ENCODE results near the gene CDK17. TPM values are rescaled to one million over a fixed set of nuclear protein-coding genes. Genes with fewer than 3 reads are reported as not detected.
"Not testable (repeated sequence)": the region's sequence is repeated elsewhere in the genome, so short reads cannot be mapped to it uniquely, and the experiment has no call there.

CDK17 gene
- total RNA-seq, 1 donor from 2014 or later: 65.8 TPM

DNA sequence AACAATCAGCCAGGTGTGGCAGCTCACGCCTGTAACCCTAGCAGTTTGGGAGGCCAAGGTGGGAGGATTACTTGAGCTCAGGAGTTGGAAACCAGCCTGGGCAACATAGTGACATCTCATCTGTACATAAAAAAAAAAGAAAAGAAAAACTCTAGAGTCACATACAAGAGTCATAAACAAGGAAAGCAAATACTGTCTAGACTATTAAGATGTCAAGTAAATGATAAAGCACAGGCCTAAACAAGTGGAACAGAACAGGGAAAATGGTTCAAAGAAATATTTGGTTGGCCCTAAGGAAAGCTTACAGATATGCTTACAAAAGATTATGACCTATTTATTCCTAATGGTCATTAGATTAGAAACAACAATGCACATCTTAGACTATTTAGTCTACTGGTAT is 12.3 kb downstream of the CDK17 start:
- no peak for DNase-seq

DNA sequence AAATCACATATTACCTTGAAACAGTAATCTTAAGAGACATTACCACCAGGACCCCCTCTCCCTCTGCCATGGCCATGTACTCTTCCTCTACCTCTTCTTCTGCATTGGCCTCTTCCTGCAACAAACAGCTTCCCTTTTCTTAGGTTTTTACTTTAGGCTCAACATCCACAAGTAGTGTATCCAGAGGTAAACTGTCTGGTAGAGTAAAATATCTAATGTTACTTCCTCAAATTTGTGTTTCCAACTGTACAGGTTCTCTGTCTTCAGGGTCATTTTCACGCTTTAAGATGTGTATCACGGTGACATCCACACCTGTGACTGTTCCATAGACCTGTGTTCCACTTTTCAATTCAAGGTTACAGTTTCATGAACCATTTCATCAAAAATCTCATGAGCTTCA is 13.4 kb downstream of the CDK17 start:
- DNase-seq: no peak

DNA sequence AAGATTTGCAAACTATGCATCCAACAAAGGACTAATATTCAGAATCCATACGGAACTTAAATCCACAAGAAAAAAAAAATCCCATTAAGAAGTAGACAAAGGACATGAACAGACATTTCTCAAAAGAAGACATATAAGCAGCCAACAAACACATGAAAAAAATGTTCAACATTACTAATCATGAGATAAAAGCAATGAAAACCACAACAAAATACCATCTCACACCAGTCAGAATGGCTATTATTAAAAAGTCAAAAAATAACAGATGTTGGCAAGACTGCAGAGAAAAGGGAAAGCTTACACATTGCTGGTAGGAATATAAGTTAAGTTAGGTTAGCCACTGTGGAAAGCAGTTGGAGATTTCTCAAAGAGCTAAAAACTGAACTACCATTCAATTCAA is 16.2 kb downstream of the CDK17 start:
- no peak for DNase-seq

DNA sequence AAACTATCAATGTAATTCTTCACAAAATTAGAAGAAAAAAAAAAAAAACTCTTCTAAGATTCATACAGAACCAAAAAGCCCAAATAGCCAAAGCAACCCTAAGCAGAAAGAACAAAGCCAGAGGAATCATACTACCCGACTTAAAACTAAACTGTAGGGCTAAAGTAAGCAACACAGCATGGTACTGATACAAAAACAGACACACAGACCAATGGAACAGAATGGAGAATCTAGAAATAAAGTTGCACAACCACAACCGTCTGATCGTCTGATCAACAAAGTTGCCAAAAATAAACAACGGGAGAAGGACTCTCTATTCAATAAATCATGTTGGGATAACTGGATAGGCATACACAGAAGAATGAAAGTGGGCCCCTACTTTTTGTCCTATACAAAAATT is 16.9 kb downstream of the CDK17 start:
- no peak for DNase-seq

DNA sequence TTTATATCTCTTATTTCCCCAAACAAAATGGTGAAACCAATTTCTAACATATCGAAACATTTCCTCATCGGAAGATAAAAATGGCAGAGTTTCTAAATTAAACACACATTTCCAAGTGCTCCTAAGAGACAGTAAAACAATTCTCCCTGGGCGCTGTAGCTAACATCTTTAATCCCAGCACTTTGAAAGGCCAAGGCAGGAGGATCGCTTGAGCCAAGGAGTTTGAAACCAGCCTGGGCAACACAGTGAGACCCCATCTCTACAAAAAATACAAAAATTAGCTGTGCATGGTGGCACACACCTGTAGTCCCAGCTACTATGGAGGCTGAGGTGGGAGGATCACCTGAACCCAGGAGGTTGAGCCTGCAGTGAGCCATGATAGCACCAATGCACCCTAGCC is 20.5 kb downstream of the CDK17 start:
- not testable (repeated sequence) for DNase-seq

DNA sequence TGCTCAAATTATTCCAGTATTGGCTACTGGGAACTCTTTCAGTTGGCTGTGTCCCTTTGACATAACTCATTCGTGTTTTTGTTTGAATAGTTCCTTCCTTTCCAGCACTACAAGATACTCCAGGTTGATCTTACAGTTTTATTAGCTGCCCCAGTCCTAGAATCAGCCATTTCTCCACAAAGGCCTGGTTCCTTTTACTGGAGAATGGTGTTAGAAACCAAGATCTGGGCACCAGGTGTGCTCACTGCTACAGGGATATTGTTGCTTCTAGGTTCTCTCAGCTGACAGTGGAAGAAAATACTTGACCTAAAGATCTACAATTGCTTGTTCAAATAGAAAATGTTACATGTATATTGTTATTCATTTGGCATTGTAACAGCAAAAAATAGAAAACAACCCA is 21.9 kb downstream of the CDK17 start:
- DNase-seq: no peak

DNA sequence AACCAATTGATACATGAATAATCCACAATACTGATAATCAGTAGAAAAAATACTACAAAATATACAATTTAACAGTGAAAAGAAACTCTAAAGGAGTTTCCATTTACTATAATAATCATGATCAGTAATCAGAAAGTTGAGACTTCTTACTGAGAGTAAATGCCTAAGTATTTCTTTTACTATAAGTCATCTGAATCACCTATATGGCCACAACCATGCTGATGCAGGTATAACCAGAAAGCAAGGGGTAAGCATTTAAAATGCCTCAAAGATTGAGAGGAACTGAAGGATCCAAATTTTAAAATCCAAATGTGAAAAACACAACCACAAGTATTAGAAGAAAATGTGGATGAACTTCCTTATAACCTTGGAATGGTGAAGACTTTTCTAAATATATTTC is 23.4 kb downstream of the CDK17 start:
- DNase-seq: no peak

DNA sequence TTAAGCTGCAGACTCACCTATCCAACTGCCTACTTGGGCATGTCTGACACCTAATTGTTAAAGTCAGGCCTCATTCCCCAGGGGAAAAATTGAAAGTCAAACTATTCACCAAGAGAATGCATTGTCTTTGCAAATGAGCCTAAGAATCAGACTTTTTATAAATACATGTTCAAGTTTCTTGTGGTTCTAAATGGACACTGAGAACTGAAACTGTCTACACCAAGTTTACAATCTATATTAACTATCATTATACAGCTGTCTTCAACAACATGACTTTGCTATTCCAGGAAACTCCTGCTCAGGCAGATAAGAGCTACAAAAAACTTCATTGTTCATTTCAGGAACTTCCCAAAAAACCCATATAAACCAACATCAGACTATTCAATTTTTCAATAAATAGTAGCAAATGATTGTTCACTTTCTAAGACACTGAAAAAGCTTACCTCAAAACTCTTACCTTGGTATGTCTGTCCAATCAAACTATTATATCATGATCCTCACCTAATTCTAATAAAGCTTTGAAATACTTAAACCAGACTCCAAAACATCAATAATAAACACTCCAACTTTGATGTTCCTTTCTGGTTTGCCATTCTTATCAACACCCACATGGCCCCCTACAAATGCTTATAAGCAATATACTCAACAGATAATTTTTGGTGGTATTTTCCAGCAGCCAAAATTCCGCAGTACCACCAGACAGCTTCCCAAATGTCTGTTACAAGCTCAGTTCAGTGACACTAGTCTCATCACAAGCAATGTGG is 24.2 kb downstream of the CDK17 start:
- no peak for DNase-seq

DNA sequence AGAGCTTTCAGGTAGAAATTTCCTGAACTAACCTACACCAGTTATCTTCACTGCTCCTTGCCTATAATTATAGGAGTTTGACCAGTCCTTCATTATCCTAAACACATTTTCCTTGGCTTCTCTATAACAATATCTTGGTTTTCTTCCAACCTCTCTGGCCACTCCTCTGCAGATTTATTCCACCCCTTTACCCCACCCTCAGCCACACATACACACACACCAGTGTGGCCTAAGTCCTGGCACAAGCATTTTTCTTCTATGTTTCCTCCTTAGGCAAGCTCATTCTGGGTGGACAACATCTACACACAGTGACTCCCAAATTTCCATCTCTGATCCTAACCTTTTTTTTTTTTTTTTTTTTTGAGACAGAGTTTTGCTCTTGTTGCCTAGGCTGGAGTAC is 25.1 kb downstream of the CDK17 start:
- no peak for DNase-seq

DNA sequence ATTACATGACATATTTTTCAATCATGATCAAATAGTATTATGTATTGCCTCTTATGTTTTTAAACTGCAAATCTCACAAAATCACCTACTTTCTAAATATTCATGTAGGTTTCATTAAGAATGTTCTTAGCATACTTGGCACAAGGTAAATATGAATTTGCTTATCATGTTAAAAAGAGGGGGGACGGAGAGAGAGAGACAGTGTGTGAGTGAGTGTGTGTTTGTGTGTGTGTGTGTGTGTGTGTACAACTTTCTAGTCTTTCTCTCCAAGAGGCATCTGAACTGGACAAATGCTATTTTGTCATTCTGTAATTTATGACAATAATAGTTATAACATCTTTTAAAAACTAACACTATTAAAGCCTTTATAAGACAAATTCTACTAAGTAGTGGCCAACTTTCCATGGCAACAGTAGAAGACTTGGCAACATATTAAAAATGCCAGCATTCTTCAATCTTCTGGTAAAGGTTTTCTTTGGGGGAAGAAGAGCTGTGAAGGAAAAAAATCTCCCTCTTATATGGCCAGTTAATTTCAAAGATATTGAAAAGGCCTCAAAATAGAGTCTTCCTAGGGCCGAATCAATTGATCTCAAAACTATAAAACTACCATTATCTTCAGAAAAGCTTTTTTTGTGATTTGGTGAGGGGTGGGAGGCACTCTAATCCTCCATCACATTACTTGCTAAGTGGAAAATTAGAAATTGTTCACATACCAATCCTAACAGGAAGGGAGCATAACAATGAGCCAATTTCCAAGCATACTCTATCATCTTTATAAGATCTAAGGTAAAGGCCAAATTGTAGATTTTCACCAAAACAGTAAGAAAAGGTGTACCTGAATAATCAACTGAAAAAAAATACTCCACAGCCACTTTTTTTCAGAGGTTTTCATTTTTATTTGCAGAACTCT is 28.2 kb downstream of the CDK17 start:
- no peak for DNase-seq

DNA sequence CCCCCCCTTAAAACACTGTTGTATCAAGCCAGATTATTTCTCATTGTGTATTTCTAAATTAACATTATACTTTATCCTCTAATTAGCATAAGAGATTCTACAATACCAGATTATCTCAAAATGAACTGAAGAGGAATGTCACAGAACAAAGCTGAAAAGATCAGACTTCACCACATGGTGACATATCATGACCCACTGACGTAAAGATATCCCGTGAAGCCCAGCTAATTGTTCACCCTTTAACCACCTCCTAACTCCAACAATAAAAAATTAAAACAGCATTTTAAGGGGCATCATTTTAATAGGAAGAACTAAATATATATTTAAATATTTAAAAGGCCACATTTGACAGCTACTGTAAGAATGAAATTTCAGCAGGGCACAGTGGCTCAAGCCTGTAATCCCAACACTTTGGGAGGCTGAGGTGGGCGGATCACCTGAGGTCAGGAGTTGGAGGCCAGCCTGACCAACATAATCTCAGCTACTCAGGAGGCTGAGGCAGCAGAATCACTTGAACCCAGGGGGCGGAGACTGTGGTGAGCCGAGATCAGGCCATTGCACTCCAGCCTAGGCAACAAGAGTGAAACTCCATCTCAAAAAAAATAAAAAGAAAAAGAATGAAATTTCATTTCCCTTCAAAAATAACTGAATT is 29.0 kb downstream of the CDK17 start:
- DNase-seq: no peak

DNA sequence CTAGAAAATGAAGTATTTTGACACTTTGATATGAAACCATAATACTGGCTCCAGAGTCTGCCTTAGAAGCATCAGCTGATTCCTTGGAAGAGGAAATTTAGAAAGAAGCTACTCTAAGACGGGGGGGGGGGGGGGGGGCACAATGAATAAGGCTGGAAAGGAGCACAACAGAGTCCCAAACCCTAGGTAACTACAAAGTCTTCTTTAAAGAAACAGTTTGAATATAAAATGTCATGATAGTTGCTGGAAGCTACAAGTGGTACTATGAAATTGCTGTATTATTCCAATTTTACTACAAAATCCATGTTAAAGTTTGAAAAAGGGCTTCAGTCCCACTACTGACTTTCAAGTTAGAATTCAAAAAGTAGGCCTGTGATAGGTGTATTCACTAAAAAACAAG is 31.6 kb downstream of the CDK17 start:
- no peak for DNase-seq

DNA sequence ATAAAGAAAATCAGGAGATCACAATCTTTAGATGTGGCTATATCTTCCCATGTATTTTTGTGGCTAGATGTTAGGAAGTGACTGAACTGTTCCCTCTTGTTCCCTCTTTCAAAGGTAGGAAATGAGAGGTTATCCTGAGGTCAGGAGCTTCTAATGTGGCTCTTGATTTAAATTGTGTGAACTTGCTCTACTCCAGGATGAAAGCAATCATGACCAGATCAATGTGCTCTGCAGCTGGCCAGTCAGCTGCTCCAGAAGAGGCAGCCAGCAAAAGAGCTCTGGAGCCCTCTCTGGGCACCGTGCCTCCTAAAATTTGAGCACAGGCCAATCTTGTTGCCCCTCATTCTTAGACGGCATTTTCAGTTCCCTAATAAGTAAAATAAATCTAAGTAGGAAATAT is 32.0 kb downstream of the CDK17 start:
- no peak for DNase-seq

DNA sequence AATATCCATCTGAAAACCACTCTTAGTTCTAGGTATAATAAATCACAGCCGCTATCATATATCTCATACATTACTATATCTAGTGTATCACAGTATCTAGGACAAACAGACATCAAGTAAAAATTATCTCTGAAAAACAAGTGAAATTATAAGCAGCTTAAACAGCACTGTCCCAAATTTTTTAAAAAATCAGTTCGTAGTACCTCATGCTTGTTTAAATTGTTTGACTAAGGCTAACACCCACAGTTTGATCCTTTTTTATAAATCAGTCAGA is 33.9 kb downstream of the CDK17 start:
- no peak for DNase-seq

DNA sequence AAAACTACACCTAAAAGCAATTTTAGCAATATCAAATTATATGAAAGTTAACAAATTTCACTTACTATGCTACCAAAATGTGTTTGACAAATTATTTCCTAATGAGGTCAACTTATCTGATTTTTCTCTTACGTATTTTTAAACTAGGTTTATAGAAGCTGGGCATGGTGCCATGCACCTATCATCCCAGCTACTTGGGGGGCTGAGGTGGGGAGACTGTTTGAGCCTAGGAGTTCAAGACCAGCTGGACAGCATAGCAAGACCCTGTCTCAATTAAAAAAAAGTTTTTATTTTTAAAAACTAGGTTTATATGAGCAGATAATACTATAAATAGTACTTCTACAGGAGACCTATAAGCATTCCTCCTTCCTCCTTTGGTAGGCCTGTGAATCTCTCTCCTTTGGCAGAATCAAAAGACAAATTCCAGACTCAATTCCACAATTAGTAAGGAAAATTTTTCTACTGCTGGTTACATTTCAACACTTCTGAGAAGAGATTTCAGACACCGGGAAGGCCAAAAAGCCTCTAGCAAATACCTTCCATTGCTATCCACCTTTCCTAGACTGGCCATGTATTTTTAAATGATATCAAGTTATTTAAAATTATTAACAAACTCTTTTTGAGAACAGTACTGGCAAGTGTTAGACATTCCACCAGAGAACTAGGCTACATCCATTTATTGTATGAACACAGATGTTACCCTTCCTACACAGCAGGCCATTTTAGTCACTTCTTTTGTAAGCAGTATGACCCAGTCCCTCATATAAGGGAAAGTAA is 34.4 kb downstream of the CDK17 start:
- no peak for DNase-seq

DNA sequence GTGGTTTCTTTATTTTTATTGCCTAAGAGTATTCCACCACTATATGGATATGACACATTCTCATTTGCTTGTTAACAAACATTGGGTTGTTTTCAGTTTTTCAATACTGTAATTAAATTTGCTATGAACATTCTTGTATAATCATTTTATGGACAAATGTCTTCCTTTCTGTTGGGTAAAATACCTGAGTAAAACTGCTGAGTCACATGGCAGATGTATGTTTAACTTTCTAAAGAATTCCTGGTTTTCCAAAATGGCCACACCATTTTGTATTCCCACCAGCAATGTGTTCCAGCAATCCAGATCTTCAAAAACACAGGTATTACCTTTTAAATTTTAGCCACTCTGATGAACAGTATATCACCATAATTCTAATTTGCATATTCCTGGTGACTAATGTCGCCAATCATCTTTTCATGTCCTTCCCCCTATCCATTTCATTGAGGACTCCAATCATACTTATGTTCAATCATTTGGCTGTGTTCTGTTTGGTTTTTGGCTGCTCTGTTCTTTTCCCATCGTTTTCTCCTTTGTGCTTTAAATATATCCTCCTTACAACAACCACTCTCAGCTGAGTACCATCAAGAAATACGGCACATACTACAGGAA is 36.0 kb downstream of the CDK17 start:
- no peak for DNase-seq

DNA sequence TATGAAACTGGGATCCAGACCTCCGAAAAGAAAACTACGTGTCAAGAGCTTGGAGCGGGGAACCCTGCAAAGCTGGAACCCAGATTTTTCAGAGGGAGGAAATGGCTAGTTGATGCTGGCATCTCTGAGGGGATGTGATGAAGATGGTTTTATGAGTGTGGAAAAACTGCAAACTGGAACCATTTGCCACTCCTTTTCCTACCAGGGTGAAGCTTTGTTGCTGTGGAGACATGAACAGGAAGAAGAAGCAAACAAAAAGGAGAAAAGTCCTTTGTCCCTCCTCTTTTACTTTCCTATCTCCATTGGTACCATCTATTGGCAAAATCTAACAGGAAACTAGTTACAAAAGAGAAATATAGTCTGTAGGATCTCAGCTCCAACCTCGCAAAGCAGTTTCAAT is 39.2 kb downstream of the CDK17 start:
- DNase-seq: no peak

DNA sequence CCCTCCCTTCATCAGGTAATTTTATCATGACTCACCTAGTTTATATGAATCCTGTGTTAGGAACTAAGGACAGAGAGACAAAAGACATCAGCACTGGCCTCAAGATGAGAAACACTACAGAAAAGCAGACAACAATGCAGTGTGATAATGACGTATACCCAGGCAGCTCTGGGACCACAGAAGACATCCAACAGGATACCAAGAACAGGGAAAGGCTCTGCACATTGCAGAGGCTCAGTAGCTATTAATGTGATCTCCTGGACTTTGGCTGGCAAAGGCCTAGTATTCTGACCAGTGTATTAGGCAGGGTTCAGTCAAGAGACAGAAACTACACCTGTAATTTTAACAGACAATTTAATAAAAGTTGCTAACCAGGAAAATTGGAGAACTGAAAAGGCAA is 39.7 kb downstream of the CDK17 start:
- no peak for DNase-seq

DNA sequence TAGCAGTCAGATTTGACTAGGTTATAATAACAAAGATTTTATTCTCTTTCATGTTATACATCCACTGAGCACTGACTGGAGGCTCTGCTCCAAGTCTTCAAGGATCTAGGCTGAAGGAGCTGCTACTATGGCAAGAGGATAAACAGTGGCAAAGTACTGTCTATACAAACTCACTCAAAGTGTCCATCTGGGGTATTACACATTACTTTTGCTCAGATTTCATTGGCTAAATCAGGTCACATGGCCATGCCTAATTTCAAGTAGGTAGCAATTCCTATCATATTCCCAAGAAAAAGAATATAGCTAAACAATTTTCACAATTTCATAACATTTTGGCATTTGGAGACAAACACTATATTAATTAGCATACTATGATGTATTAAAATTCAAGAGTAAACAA is 40.9 kb downstream of the CDK17 start:
- no peak for DNase-seq

DNA sequence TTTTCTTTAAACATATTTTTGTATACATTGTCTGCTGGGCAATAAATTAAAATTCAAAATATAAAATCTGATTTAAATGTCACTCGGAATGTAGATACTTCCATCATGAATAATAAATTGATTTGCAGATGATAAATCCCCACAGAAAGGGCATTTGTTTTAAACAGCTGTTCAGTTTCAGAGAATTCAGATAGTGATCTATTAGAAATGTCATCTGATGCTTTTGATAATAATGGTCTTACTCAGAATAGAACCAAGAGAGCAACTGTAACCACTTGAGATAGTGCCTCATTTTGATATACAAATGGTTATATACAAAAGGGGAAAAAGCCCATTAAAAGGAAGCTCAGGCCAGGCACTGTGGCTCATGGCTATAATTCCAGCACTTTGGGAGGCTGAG is 43.4 kb downstream of the CDK17 start:
- no peak for DNase-seq

DNA sequence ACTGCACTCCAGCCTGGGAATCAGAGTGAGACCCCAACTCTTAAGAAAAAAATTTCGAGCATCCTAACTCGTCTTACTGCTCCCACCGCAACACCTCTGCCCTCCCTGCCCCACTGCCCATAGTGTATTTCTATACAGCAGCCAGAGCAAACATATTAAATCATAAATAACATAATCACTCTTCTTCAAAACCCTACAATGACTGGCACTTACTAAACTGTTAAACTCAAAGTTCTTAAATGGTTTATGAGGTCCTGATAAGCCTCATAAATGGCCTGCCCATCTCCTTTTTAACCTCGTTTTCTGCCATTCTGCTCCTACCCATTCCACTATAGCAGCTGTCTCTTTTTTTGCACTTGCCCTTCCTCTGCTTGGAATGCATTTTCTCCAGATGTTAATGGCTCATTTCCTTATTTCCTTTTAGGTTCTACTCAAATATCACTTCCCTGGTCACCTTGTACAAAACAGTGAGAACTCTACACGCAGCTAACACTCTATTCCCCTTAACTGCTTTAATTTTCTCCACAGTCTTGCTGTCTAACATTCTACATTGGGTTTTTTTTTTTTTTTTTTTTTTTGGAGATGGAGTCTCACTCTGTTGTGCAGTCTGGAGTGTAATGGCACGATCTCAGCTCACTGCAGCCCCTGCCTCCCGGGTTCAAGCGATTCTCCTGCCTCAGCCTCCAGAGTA is 45.2 kb downstream of the CDK17 start:
- no peak for DNase-seq

DNA sequence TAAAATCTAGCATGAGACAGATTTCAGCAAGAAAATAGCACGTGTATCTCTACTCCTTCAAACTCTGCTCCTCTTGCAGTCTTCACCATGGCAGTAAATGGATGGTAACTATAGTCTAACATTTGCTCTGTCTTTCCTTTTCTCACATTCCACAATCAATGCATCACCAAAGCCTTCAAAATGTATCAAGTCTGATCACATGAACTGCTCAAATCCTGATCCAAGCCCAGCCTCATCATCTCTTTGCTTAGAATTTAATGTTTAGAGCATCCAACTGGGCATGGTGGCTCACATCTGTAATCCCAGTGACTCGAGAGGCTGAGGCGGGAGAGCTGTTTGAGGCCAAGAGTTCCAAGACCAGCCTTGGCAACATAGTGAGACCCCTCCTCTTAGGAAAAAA is 45.9 kb downstream of the CDK17 start:
- DNase-seq: no peak
